ENCODE data around the gene IVNS1ABP.

GRCh38 chr1:185316163-185317033 is 645 bp downstream of the IVNS1ABP start:
- TF ChIP-seq CTCF (IDR thresholded peaks at IDR 0.05) (no peak), POLR2A (IDR thresholded peaks at IDR 0.05) (peak; percentile 42)
